ENCODE measurements around the gene EPS8. TPM values are rescaled to one million over a fixed set of nuclear protein-coding genes. Genes with fewer than 3 reads are reported as not detected.
A peak's percentile ranks its signal among the peaks of the same experiment; 100 is the strongest.

The EPS8 gene
- total RNA-seq, 1 donor: 100 TPM

- peak; percentile 77 for DNase-seq (ENCODE audit: low read depth)
- TF ChIP-seq CTCF (IDR thresholded peaks at IDR 0.05; ENCODE audit: insufficient read depth, low read depth, low read length): no peak
- no peak overlapping the region for H3K4me3 ChIP-seq (ENCODE audit: low read depth, low read length)
These were observed 11.1 kb upstream of the EPS8 start for GRCh38 chr12:15800278-15800677.

GRCh38 chr12:15797818-15798217 lies 8.6 kb upstream of the EPS8 start:
- no peak for TF ChIP-seq CTCF (IDR thresholded peaks at IDR 0.05; ENCODE audit: insufficient read depth, low read depth, low read length)
- DNase-seq (ENCODE audit: low read depth): no peak
- H3K4me3 ChIP-seq (ENCODE audit: low read depth, low read length): no peak overlapping the region

- DNase-seq (ENCODE audit: low read depth): no peak
- TF ChIP-seq CTCF (IDR thresholded peaks at IDR 0.05; ENCODE audit: insufficient read depth, low read depth, low read length): no peak
- H3K4me3 ChIP-seq (ENCODE audit: low read depth, low read length): no peak overlapping the region
These were observed 7.4 kb upstream of the EPS8 start for GRCh38 chr12:15796493-15797141.

GRCh38 chr12:15794836-15795235 lies 5.6 kb upstream of the EPS8 start:
- no peak overlapping the region for H3K4me3 ChIP-seq (ENCODE audit: low read depth, low read length)
- no peak for TF ChIP-seq CTCF (IDR thresholded peaks at IDR 0.05; ENCODE audit: insufficient read depth, low read depth, low read length)
- DNase-seq (ENCODE audit: low read depth): no peak

- DNase-seq (ENCODE audit: low read depth): no peak
- no peak overlapping the region for H3K4me3 ChIP-seq (ENCODE audit: low read depth, low read length)
- no peak for TF ChIP-seq CTCF (IDR thresholded peaks at IDR 0.05; ENCODE audit: insufficient read depth, low read depth, low read length)
These were observed 5.0 kb upstream of the EPS8 start for GRCh38 chr12:15794196-15794595.

- peak; percentile 73 for DNase-seq (ENCODE audit: low read depth)
- peak overlapping the region; percentile 94 for H3K4me3 ChIP-seq (ENCODE audit: low read depth, low read length)
- no peak for TF ChIP-seq CTCF (IDR thresholded peaks at IDR 0.05; ENCODE audit: insufficient read depth, low read depth, low read length)
These were observed 662 bp downstream of the EPS8 start for GRCh38 chr12:15788233-15789219.
